ENCODE results near the gene P2RX6. TPM values are rescaled to one million over a fixed set of nuclear protein-coding genes. Genes with fewer than 3 reads are reported as not detected.

Gene P2RX6
- total RNA-seq, 2 donors from 2014 or later: 1.0 to 5.4 TPM

DNA sequence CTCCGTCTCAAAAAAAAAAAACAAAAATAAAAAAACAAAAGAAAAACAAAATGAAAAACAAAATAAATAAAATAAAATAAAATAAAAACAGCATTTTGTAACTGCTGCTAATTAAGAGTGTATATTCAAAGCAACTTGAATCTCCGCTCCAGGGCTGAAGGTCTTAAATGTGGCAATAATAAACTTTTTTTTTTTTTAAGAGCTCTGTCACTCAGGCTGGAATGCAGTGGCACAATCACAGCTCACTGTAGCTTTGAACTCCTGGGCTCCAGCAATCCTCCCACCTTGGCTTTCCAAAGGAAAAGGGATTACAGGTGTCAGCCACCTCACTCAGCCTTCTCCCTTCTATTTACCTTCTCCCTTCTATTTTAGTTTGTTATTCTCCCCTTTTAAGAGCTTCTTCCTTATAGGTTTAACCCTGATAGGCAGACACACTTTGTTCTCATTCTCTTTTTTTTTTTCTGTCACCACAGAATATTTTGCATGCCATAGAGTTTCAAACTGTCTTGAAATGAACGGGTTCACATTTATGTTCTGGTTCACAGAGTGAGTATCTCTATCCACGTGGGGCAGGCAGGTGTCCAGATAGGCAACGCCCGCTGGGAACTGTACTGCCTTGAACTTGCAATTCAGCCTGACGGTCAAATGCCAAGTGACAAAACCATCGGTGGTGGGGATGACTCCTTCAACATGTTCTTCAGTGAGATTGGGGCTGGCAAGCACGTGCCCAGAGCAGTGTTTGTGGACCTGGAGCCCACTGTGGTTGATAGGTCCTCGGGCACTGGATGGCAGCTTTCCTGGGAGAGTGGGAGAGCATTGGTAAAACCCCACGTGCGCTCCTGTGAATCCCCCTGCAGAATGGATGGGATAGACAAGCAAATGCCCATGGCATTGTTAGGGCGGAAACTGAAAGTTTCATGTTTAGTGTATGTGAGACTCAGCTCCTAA, 50.2 kb downstream of the P2RX6 start:
- H3K4me1 ChIP-seq: no peaks in the 10 kb centered on the region
- H3K4me3 ChIP-seq: no peak overlapping the region
- H3K36me3 ChIP-seq: no peaks in the 10 kb centered on the region
- no peaks in the 10 kb centered on the region for H3K9me3 ChIP-seq
- H3K27ac ChIP-seq: no peak overlapping the region
- DNase-seq (ENCODE audit: low spot score): no peak
- no peak for TF ChIP-seq CTCF (IDR thresholded peaks at IDR 0.05)
- H3K27me3 ChIP-seq: no peaks in the 10 kb centered on the region

- H3K9me3 ChIP-seq: no peaks in the 10 kb centered on the region
- no peak overlapping the region for H3K27ac ChIP-seq
- no peak overlapping the region for H3K4me3 ChIP-seq
- no peak for TF ChIP-seq CTCF (IDR thresholded peaks at IDR 0.05)
- no peaks in the 10 kb centered on the region for H3K27me3 ChIP-seq
- H3K4me1 ChIP-seq: no peaks in the 10 kb centered on the region
- DNase-seq (ENCODE audit: low spot score): no peak
- no peaks in the 10 kb centered on the region for H3K36me3 ChIP-seq
These were observed 52.3 kb downstream of the P2RX6 start for GRCh38 chr22:21067075-21067900.

- H3K27me3 ChIP-seq: no peaks in the 10 kb centered on the region
- no peak for DNase-seq (ENCODE audit: low spot score)
- no peaks in the 10 kb centered on the region for H3K4me1 ChIP-seq
- H3K27ac ChIP-seq: no peak overlapping the region
- H3K4me3 ChIP-seq: no peak overlapping the region
- no peaks in the 10 kb centered on the region for H3K36me3 ChIP-seq
- H3K9me3 ChIP-seq: no peaks in the 10 kb centered on the region
- no peak for TF ChIP-seq CTCF (IDR thresholded peaks at IDR 0.05)
These were observed 53.1 kb downstream of the P2RX6 start for GRCh38 chr22:21067901-21068680.

DNA sequence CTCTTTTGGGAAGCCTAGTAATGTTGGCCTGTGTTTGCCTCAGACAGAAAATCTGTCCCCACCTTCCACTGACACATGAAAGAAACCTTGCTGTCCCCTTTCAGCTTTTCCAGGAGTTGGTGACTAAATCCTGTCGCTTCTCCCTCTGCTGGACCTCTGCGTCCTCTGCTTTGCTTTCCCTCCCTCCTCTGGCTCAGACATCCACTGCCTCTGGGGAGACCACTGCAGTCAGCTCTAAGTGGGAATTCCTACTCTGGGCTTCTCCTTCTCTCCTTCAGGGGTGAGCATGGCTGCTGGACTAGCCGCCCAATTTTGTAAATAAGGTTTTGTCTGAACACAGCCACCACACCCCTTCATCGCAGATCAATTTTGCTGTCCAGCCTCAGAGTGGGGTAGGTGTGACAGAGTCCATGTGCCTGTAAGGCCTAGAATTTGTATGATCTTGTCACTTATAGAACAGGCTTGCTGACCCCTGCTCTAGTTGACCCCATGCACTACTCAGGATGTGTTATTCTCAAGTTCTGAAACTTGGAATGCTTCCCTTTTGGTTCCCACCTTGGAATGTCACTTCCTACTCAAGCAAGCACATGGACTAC, 53.8 kb downstream of the P2RX6 start:
- no peak for DNase-seq (ENCODE audit: low spot score)
- Histone ChIP-seq H3K4me1 (no peaks in the 10 kb centered on the region), H3K4me3 (no peak overlapping the region), H3K27ac (no peak overlapping the region), H3K9me3 (no peaks in the 10 kb centered on the region), H3K27me3 (no peaks in the 10 kb centered on the region), H3K36me3 (no peaks in the 10 kb centered on the region)
- no peak for TF ChIP-seq CTCF (IDR thresholded peaks at IDR 0.05)

GRCh38 chr22:21069375-21069774, 54.4 kb downstream of the P2RX6 start:
- Histone ChIP-seq H3K4me3 (no peak overlapping the region), H3K27me3 (no peaks in the 10 kb centered on the region), H3K9me3 (no peaks in the 10 kb centered on the region), H3K27ac (no peak overlapping the region), H3K4me1 (no peaks in the 10 kb centered on the region), H3K36me3 (no peaks in the 10 kb centered on the region)
- no peak for TF ChIP-seq CTCF (IDR thresholded peaks at IDR 0.05)
- no peak for DNase-seq (ENCODE audit: low spot score)
